Endothelial cell of umbilical vein (primary cell): ENCODE results near the gene NCAPH2. TPM values are rescaled to one million over a fixed set of nuclear protein-coding genes. Genes with fewer than 3 reads are reported as not detected.

Source experiments
- BruUV-seq: library from RNA; stranded (reverse); fragments of 400-500 nt; replicated peaks from 2 replicates; lab custom pipeline; 2021; lab: Mats Ljungman, UMichigan
- CTCF ChIA-PET: fragments of 300-600, 350-600 bp; sonication (Branson Sonifier 250); formaldehyde crosslinking; loops from one replicate; lab custom pipeline; 2021; ENCODE audit warnings: antibody characterized with exemption, inconsistent platforms; lab: Charles Lee
- POLR2A ChIA-PET: fragments of 300-600, 350-600 bp; sonication (Branson Sonifier 250); formaldehyde crosslinking; loops from one replicate; lab custom pipeline; 2021; ENCODE audit warnings: antibody characterized with exemption, inconsistent platforms; lab: Charles Lee
- DNase-seq: peaks from one replicate; pipeline ENCODE4 v3.0.0-alpha.2; 2011; ENCODE audit warnings: low read depth, low spot score
- FAIRE-seq: peaks from 2 replicates; lab custom pipeline; 2011; peaks lifted over from hg19 to GRCh38; lab: Jason Lieb, UNC
- H2AFZ ChIP-seq: 2 replicates; pipeline ENCODE4 v1.6.0; 2012; ENCODE audit warnings: low read depth, low read length, control low read depth, inconsistent platforms
- H3K27ac ChIP-seq: 2 replicates; pipeline ENCODE4 v1.5.1; 2011; ENCODE audit warnings: low read depth, mild to moderate bottlenecking, control low read depth, low read length, moderate library complexity; ENCODE audit not compliant: insufficient read depth
- H3K27me3 ChIP-seq, 2 experiments: 2 replicates each; pipeline versions ENCODE4 v1.6.0 to v1.6.1; 2011; ENCODE audit warnings: low read length in 2 of 2, mixed read lengths in 1 of 2; ENCODE audit not compliant: control insufficient read depth in 2 of 2, insufficient read depth in 2 of 2
- H3K36me3 ChIP-seq, 2 experiments: 2 replicates in 1 of 2; 3 replicates in 1 of 2; pipeline ENCODE4 v1.5.1; 2011; ENCODE audit warnings: low read length in 2 of 2, mild to moderate bottlenecking in 1 of 2, moderate library complexity in 1 of 2; ENCODE audit not compliant: control insufficient read depth in 2 of 2, insufficient read depth in 2 of 2; ENCODE audit errors: extremely low read depth in 1 of 2
- H3K4me1 ChIP-seq: 3 replicates; pipeline ENCODE4 v1.5.1; 2011; ENCODE audit warnings: mild to moderate bottlenecking, low read length; ENCODE audit not compliant: control insufficient read depth, insufficient read depth; ENCODE audit errors: extremely low read depth
- H3K4me2 ChIP-seq: 2 replicates; pipeline ENCODE4 v1.6.1; 2011; ENCODE audit warnings: low read length, control low read depth, mixed read lengths; ENCODE audit not compliant: insufficient read depth
- H3K4me3 ChIP-seq, 3 experiments: fragments of 200-600 bp in 1 of 3; sonication (generic), shearing (Covaris generic) in 1 of 3; replicated peaks in 1 of 3; 2 replicates each; pipeline ENCODE4 v1.5.1; 2011 to 2016; ENCODE audit warnings: control low read depth in 3 of 3, low read length in 3 of 3, mild to moderate bottlenecking in 2 of 3, inconsistent platforms in 1 of 3, low read depth in 1 of 3, moderate library complexity in 1 of 3; ENCODE audit not compliant: insufficient read depth in 1 of 3
- H3K79me2 ChIP-seq: 2 replicates; pipeline ENCODE4 v1.6.0; 2012; ENCODE audit warnings: low read length, inconsistent platforms; ENCODE audit not compliant: control insufficient read depth, insufficient read depth
- H3K9ac ChIP-seq: replicated peaks from 2 replicates; pipeline ENCODE3; 2011; ENCODE audit warnings: low read length, control low read depth; ENCODE audit not compliant: insufficient read depth; ENCODE audit errors: extremely low read depth
- H3K9me1 ChIP-seq: replicated peaks from 3 replicates; pipeline ENCODE4 v1.6.0; 2011; ENCODE audit warnings: mild to moderate bottlenecking, low read length; ENCODE audit not compliant: control insufficient read depth, insufficient read depth; ENCODE audit errors: extremely low read depth
- H3K9me3 ChIP-seq: replicated peaks from 2 replicates; pipeline ENCODE4 v1.5.1; 2012; ENCODE audit warnings: low read length, inconsistent platforms; ENCODE audit not compliant: control insufficient read depth, insufficient read depth
- H4K20me1 ChIP-seq: replicated peaks from 2 replicates; pipeline ENCODE3; 2011; ENCODE audit warnings: mild to moderate bottlenecking, low read length; ENCODE audit not compliant: control insufficient read depth, insufficient read depth; ENCODE audit errors: extremely low read depth
- CTCF ChIP-seq, 2 donors: IDR thresholded peaks; 1 replicate in 1 of 2; 2 replicates in 1 of 2; pipeline ENCODE4 v1.5.1; 2011; ENCODE audit warnings: low read length in 2 of 2, mild to moderate bottlenecking in 2 of 2, moderate library complexity in 2 of 2, control low read depth in 1 of 2, inconsistent platforms in 1 of 2, low read depth in 1 of 2; ENCODE audit not compliant: insufficient read depth in 1 of 2; ENCODE audit errors: extremely low read depth in 1 of 2
- EZH2 ChIP-seq: IDR thresholded peaks from 2 replicates; pipeline ENCODE4 v1.6.1; 2012; ENCODE audit warnings: borderline replicate concordance, low read depth, mild to moderate bottlenecking, moderate library complexity, low read length, inconsistent platforms; ENCODE audit not compliant: severe bottlenecking
- FOS ChIP-seq: IDR thresholded peaks from 2 replicates; pipeline ENCODE4 v1.6.1; 2011; ENCODE audit warnings: mild to moderate bottlenecking, low read length, moderate library complexity, borderline replicate concordance; ENCODE audit not compliant: insufficient read depth
- GATA2 ChIP-seq: IDR thresholded peaks from 2 replicates; pipeline ENCODE4 v1.7.0; 2011; ENCODE audit warnings: low read depth, mild to moderate bottlenecking, moderate library complexity, mixed read lengths, low read length; ENCODE audit not compliant: insufficient read length, insufficient read depth
- JUN ChIP-seq: IDR thresholded peaks from 2 replicates; pipeline ENCODE4 v1.6.1; 2011; ENCODE audit warnings: borderline replicate concordance, low read depth; ENCODE audit not compliant: insufficient read length, insufficient read depth
- MAX ChIP-seq: IDR thresholded peaks from 2 replicates; pipeline ENCODE4 v1.6.1; 2011; ENCODE audit not compliant: insufficient read depth, insufficient read length
- POLR2A ChIP-seq: IDR thresholded peaks from 2 replicates; pipeline ENCODE4 v1.6.1; 2012; ENCODE audit warnings: low read depth, mild to moderate bottlenecking, control low read depth, low read length
- dilution Hi-C: fragments of 300-500 bp; cut with MboI; formaldehyde crosslinking; loops from one replicate; pipeline ENCODE4 v1.15.0; 2019; ENCODE audit warnings: low sequenced_read_pairs; ENCODE audit not compliant: extremely low pct_ligation_motif_present
- intact Hi-C: fragments of 100-400 bp; cut with micrococcal nuclease; formaldehyde crosslinking; loops from one replicate; pipeline ENCODE4 v1.10.0; 2022
- polyA plus RNA-seq, 4 experiments: library from polyadenylated mRNA; depleted of rRNA in 3 of 4; stranded (reverse) in 3 of 4; unstranded in 1 of 4; fragments of >200 nt; gene quantifications; 2 replicates each; pipeline versions ENCODE4 v1.2.1 to v1.2.3, GENCODE V29; 2011 to 2012; ENCODE audit warnings: missing spikeins in 1 of 4
- total RNA-seq: library from RNA; stranded (reverse); gene quantifications from 2 replicates; pipeline ENCODE4 v1.2.3, GENCODE V29; 2021

The NCAPH2 gene
- total and polyA plus RNA-seq, 2 donors (not counting 3 experiments of a cell fraction or from before 2014, with no cell fraction given) = 42.4 to 43.2 TPM

- intact Hi-C loops = no loop called here
- dilution Hi-C loops = no loop called here
- Histone ChIP-seq H3K27me3 (peaks cover 27 to 43% of the 10 kb centered on the region in 2 experiments), H3K4me2 (no peak overlapping the region), H2AFZ (no peak overlapping the region), H3K36me3 (no peaks in the 10 kb centered on the region), H3K9me1 (no peaks in the 10 kb centered on the region), H3K27ac (no peak overlapping the region), H3K4me3 (no peak overlapping the region), H3K9ac (no peak overlapping the region), H3K4me1 (no peaks in the 10 kb centered on the region), H4K20me1 (no peaks in the 10 kb centered on the region), H3K9me3 (no peaks in the 10 kb centered on the region), H3K79me2 (no peaks in the 10 kb centered on the region)
- DNase-seq (no peak), FAIRE-seq (no peak)
- ChIA-PET CTCF (interaction anchor here (1.1 to 2.8 kb wide), 3 partner anchors 9 to 25 kb away, joined by 3 to 11 read pairs (median 8); partner anchors contain the start of genes SCO2 and SYCE3), POLR2A (no interaction called here)
- TF ChIP-seq GATA2 = no peak
- no peak for TF ChIP-seq EZH2
- no peak for TF ChIP-seq POLR2A
- TF ChIP-seq MAX = no peak
- no peak for TF ChIP-seq FOS
- TF ChIP-seq CTCF (IDR thresholded peaks at IDR 0.05; ENCODE audit: extremely low read depth in 1 of 2, insufficient read depth in 1 of 2, low read depth in 1 of 2, low read length in 2 of 2) = no peak
- TF ChIP-seq JUN = no peak
- BruUV-seq = no TSS peak
Measured at GRCh38 chr22:50550395-50550794, 42.4 kb downstream of the NCAPH2 start.
